Osteoblast (primary cell): Measurements from ENCODE around the gene USP10. TPM values are rescaled to one million over a fixed set of nuclear protein-coding genes. Genes with fewer than 3 reads are reported as not detected.
A peak's percentile ranks its signal among the peaks of the same experiment; 100 is the strongest.

Experiments
- DNase-seq: peaks from one replicate; pipeline ENCODE4 v3.0.0; 2011; ENCODE audit warnings: low spot score, mixed read lengths; ENCODE audit not compliant: insufficient read length; ENCODE audit errors: missing footprints
- H2AFZ ChIP-seq: 2 replicates; pipeline ENCODE4 v1.6.0; 2011; ENCODE audit warnings: mild to moderate bottlenecking, low read length
- H3K27ac ChIP-seq: 2 replicates; pipeline ENCODE4 v1.5.1; 2011; ENCODE audit warnings: mild to moderate bottlenecking, low read depth, low read length, moderate library complexity
- H3K27me3 ChIP-seq: 2 replicates; pipeline ENCODE4 v1.6.0; 2012; ENCODE audit warnings: mild to moderate bottlenecking, control low read depth, inconsistent platforms, low read length, moderate library complexity; ENCODE audit not compliant: insufficient read depth
- H3K36me3 ChIP-seq: 2 replicates; pipeline ENCODE4 v1.5.1; 2011; ENCODE audit warnings: mild to moderate bottlenecking, low read length, control low read depth, moderate library complexity; ENCODE audit not compliant: insufficient read depth
- H3K4me1 ChIP-seq: 2 replicates; pipeline ENCODE4 v1.5.1; 2011; ENCODE audit warnings: mild to moderate bottlenecking, low read length, control low read depth, moderate library complexity; ENCODE audit not compliant: insufficient read depth
- H3K4me2 ChIP-seq: 2 replicates; pipeline ENCODE4 v1.6.0; 2011; ENCODE audit warnings: mild to moderate bottlenecking, low read length; ENCODE audit not compliant: insufficient read depth
- H3K4me3 ChIP-seq: fragments of 200-600 bp; sonication (generic); 3 replicates; pipeline ENCODE4 v1.5.1; 2012; ENCODE audit warnings: mild to moderate bottlenecking, low read length, inconsistent platforms; ENCODE audit not compliant: insufficient read depth
- H3K79me2 ChIP-seq: 2 replicates; pipeline ENCODE4 v1.6.0; 2012; ENCODE audit warnings: mild to moderate bottlenecking, low read length, control low read depth, inconsistent platforms; ENCODE audit not compliant: insufficient read depth
- H3K9me3 ChIP-seq: 2 replicates; pipeline ENCODE4 v1.5.1; 2011; ENCODE audit warnings: low read depth, low read length, control low read depth
- H4K20me1 ChIP-seq: 2 replicates; pipeline ENCODE4 v1.6.0; 2012; ENCODE audit warnings: mild to moderate bottlenecking, low read length, control low read depth; ENCODE audit not compliant: insufficient read depth
- total RNA-seq: library from RNA; depleted of rRNA; stranded (reverse); fragments of >200 nt; gene quantifications from 2 replicates; pipeline ENCODE4 v1.2.3, GENCODE V29; 2012
- TF ChIP-seq, protein P1 (sequence below): IDR thresholded peaks from 2 replicates; pipeline ENCODE4 v1.5.1; 2011; ENCODE audit warnings: mild to moderate bottlenecking, low read depth, low read length, moderate library complexity; ENCODE audit errors: extremely low read depth

USP10 gene
- total RNA-seq, 1 donor, result 43.1 TPM

DNA sequence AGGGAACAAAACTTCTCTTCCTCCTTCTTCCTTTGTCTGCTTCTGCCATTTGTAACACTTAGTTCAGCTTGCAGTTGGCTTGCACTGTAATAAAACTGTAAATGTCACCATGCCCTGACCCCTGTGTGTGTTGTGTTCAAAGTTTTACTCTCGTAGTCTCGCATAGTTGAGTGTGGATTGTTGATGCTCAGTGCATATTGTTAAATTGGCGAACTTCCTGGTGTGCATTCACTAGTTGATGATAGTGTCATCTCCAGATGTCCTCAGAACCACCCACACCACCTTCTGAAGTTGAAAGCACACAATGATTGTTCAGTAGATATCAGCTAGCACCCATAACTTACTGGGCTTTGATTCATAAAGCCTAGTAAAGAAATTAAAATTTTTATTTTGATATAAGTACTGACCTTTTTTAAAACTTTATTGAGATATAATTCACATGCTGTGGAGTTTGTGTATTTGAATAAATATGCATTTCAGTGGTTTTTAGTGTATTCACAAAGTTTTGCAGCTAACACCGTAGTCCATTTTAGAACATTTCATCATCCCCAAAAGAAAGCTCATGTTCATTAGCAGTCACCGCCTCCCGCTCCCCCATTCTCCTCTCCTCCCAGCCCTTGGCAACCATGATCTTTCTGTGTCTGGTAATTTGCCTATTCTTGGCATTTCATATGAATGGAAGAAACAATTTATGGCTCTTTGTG lies 25.0 kb downstream of the USP10 start:
- no peak overlapping the region for H3K27ac ChIP-seq
- H3K79me2 ChIP-seq, result peaks cover 99% of the 10 kb centered on the region
- TF ChIP-seq, protein P1, sequence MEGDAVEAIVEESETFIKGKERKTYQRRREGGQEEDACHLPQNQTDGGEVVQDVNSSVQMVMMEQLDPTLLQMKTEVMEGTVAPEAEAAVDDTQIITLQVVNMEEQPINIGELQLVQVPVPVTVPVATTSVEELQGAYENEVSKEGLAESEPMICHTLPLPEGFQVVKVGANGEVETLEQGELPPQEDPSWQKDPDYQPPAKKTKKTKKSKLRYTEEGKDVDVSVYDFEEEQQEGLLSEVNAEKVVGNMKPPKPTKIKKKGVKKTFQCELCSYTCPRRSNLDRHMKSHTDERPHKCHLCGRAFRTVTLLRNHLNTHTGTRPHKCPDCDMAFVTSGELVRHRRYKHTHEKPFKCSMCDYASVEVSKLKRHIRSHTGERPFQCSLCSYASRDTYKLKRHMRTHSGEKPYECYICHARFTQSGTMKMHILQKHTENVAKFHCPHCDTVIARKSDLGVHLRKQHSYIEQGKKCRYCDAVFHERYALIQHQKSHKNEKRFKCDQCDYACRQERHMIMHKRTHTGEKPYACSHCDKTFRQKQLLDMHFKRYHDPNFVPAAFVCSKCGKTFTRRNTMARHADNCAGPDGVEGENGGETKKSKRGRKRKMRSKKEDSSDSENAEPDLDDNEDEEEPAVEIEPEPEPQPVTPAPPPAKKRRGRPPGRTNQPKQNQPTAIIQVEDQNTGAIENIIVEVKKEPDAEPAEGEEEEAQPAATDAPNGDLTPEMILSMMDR, result no peak
- H2AFZ ChIP-seq, result no peak overlapping the region
- no peaks in the 10 kb centered on the region for H3K9me3 ChIP-seq
- H4K20me1 ChIP-seq, result peaks cover 45% of the 10 kb centered on the region
- no peak overlapping the region for H3K4me3 ChIP-seq
- DNase-seq, result no peak
- no peak overlapping the region for H3K4me2 ChIP-seq
- H3K4me1 ChIP-seq, result peaks cover 24% of the 10 kb centered on the region
- no peaks in the 10 kb centered on the region for H3K27me3 ChIP-seq
- H3K36me3 ChIP-seq, result no peaks in the 10 kb centered on the region

DNA sequence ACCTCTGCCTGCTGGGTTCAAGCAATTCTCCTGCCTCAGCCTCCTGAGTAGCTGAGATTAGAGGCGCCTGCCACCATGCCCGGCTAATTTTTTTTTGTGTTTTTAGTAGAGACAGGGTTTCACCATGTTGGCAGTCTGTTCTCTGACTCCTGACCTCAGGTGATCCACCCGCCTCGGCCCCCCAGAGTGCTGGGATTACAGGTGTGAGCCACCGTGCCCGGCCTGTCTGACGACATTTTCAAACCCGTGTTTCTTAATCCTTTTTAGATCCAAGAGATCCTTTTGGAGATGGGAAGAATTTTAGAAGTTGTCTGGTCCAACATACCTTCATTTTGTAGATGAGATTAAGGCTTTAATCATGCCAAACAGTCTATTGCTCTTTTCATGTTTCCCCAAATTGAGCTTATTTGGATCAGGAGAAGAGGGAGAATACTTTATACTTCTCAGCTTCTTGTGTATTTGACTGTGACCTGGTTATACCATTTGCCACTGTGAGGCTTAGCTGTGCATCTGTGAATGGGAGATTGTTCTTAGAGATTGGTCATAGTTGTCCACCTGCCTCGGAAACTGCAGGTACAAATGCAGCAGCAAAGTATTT lies 25.8 kb downstream of the USP10 start:
- Histone ChIP-seq H3K27me3 (no peaks in the 10 kb centered on the region), H3K79me2 (peaks cover 95% of the 10 kb centered on the region), H3K4me2 (no peak overlapping the region), H3K9me3 (no peaks in the 10 kb centered on the region), H3K36me3 (no peaks in the 10 kb centered on the region), H4K20me1 (peaks cover 41% of the 10 kb centered on the region), H3K4me3 (no peak overlapping the region), H3K27ac (no peak overlapping the region), H3K4me1 (peaks cover 25% of the 10 kb centered on the region), H2AFZ (no peak overlapping the region)
- DNase-seq, result no peak
- TF ChIP-seq, protein P1, result no peak

DNA sequence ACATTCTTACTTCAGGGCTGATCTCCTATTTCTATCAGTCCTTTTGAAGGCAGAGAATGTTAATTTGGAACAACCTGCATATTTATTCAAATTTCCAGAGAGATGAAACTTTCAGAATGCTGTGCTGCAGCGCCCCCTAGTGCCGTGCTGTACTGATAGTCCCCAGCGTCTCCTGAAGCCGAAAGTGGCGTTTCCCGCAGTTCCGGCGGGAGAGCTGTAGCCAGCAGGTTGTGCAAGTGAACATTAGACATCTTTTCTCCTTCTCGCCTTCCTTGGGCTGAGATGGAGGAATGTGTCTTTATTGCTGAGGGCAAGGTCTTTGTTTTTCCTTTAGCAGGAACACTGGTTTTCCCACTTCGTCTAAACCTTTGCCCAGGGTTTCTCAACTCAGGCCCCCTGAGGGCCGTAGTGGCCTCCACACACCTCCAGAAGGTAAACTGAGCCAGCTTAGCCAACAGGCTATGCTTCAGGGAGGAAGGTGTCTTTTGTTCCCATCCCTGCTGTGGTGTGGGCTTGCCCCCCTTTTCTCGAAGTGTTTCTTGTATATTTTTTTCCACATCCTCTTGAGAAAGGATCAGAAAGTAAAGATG lies 26.4 kb downstream of the USP10 start:
- Histone ChIP-seq H3K27me3 (no peaks in the 10 kb centered on the region), H3K4me1 (peaks cover 27% of the 10 kb centered on the region), H4K20me1 (peaks cover 41% of the 10 kb centered on the region), H3K36me3 (no peaks in the 10 kb centered on the region), H3K9me3 (no peaks in the 10 kb centered on the region), H3K79me2 (peaks cover 90% of the 10 kb centered on the region), H3K27ac (peak overlapping the region; percentile 1), H3K4me2 (peak overlapping the region; percentile 43), H2AFZ (no peak overlapping the region), H3K4me3 (no peak overlapping the region)
- TF ChIP-seq, protein P1, result peak; percentile 98
- peak; percentile 78 for DNase-seq
